ENCODE measurements around the gene NCKAP5.
A peak's percentile ranks its signal among the peaks of the same experiment; 100 is the strongest.

NCKAP5 gene

GRCh38 chr2:133573491-133574162 lies 5.4 kb upstream of the NCKAP5 start:
- no peak for DNase-seq

GRCh38 chr2:133571249-133571648 lies 3.0 kb upstream of the NCKAP5 start:
- DNase-seq: no peak

- DNase-seq: no peak
Measured at GRCh38 chr2:133570542-133570941, 2.3 kb upstream of the NCKAP5 start.

- no peak for DNase-seq
Measured at GRCh38 chr2:133569286-133569830, 1.1 kb upstream of the NCKAP5 start.

- DNase-seq: no peak
Measured at GRCh38 chr2:133568598-133568997, 335 bp upstream of the NCKAP5 start.

- no peak for DNase-seq
Measured at GRCh38 chr2:133562558-133562957, 5.7 kb downstream of the NCKAP5 start.

- peak; percentile 43 for DNase-seq
Measured at GRCh38 chr2:133561045-133561852, 7.0 kb downstream of the NCKAP5 start.

GRCh38 chr2:133557614-133558013 lies 10.6 kb downstream of the NCKAP5 start:
- no peak for DNase-seq

- no peak for DNase-seq
Measured at GRCh38 chr2:133553838-133554408, 14.3 kb downstream of the NCKAP5 start.

GRCh38 chr2:133553251-133553650 lies 15.0 kb downstream of the NCKAP5 start:
- no peak for DNase-seq

- no peak for DNase-seq
Measured at GRCh38 chr2:133552821-133553220, 15.4 kb downstream of the NCKAP5 start.

- DNase-seq: no peak
Measured at GRCh38 chr2:133541797-133542196, 26.5 kb downstream of the NCKAP5 start.

GRCh38 chr2:133541376-133541775 lies 26.9 kb downstream of the NCKAP5 start:
- no peak for DNase-seq

GRCh38 chr2:133532919-133533318 lies 35.3 kb downstream of the NCKAP5 start:
- no peak for DNase-seq

- DNase-seq: no peak
Measured at GRCh38 chr2:133531382-133531781, 36.9 kb downstream of the NCKAP5 start.

- no peak for DNase-seq
Measured at GRCh38 chr2:133530645-133531044, 37.6 kb downstream of the NCKAP5 start.

- DNase-seq: no peak
Measured at GRCh38 chr2:133526530-133527300, 41.5 kb downstream of the NCKAP5 start.

- no peak for DNase-seq
Measured at GRCh38 chr2:133525613-133526529, 42.4 kb downstream of the NCKAP5 start.

- DNase-seq: no peak
Measured at GRCh38 chr2:133525090-133525489, 43.2 kb downstream of the NCKAP5 start.

GRCh38 chr2:133523406-133523805 lies 44.9 kb downstream of the NCKAP5 start:
- no peak for DNase-seq

- no peak for DNase-seq
Measured at GRCh38 chr2:133522204-133522603, 46.1 kb downstream of the NCKAP5 start.
